Activated CD4-positive, alpha-beta T cell treated with anti-CD3 and anti-CD28 coated beads for 24 hours (primary cell): Measurements from ENCODE around the gene TEAD4.

Experiments
- DNase-seq, 2 donors: peaks; one replicate each; pipeline ENCODE4 v3.0.0-alpha.2; 2020; ENCODE audit warnings: low read depth in 2 of 2

The TEAD4 gene

GRCh38 chr12:3032161-3032560 is 73.0 kb downstream of the TEAD4 start:
- no peak for DNase-seq

GRCh38 chr12:3032770-3033538 is 73.8 kb downstream of the TEAD4 start:
- no peak for DNase-seq

GRCh38 chr12:3033539-3033867 is 74.3 kb downstream of the TEAD4 start:
- no peak for DNase-seq

GRCh38 chr12:3034067-3034750 is 75.0 kb downstream of the TEAD4 start:
- peak; percentile 9 to 26 for DNase-seq

- no peak for DNase-seq
Observed at GRCh38 chr12:3035171-3035570, 76.0 kb downstream of the TEAD4 start.

GRCh38 chr12:3035815-3036702 is 76.9 kb downstream of the TEAD4 start:
- DNase-seq: no peak

- no peak for DNase-seq
Observed at GRCh38 chr12:3036901-3037600, 77.9 kb downstream of the TEAD4 start.

- DNase-seq: no peak
Observed at GRCh38 chr12:3038166-3038565, 79.0 kb downstream of the TEAD4 start.

GRCh38 chr12:3038926-3039510 is 79.8 kb downstream of the TEAD4 start:
- no peak for DNase-seq

- DNase-seq: no peak
Observed at GRCh38 chr12:3040026-3040656, 80.9 kb downstream of the TEAD4 start.

GRCh38 chr12:3040663-3041544 is 81.7 kb downstream of the TEAD4 start:
- DNase-seq: no peak

- peak; percentile 15 to 40 for DNase-seq
Observed at GRCh38 chr12:3041558-3042164, 82.5 kb downstream of the TEAD4 start.

GRCh38 chr12:3042394-3042793 is 83.2 kb downstream of the TEAD4 start:
- no peak for DNase-seq

- DNase-seq: no peak
Observed at GRCh38 chr12:3042826-3043225, 83.6 kb downstream of the TEAD4 start.

GRCh38 chr12:3043406-3043805 is 84.2 kb downstream of the TEAD4 start:
- no peak for DNase-seq

- no peak for DNase-seq
Observed at GRCh38 chr12:3044141-3044630, 85.0 kb downstream of the TEAD4 start.

- DNase-seq: no peak
Observed at GRCh38 chr12:3045494-3045893, 86.3 kb downstream of the TEAD4 start.

GRCh38 chr12:3045989-3046388 is 86.8 kb downstream of the TEAD4 start:
- DNase-seq: no peak

- DNase-seq: no peak
Observed at GRCh38 chr12:3046441-3047200, 87.4 kb downstream of the TEAD4 start.
